Effector CD4-positive, alpha-beta T cell (primary cell): ENCODE data around the gene OR13D1. TPM values are rescaled to one million over a fixed set of nuclear protein-coding genes. Genes with fewer than 3 reads are reported as not detected.
A peak's percentile ranks its signal among the peaks of the same experiment; 100 is the strongest.
"Not testable (repeated sequence)": the region's sequence is repeated elsewhere in the genome, so short reads cannot be mapped to it uniquely, and the experiment has no call there.

Experiments
- DNase-seq: peaks from one replicate; pipeline ENCODE4 v3.0.0-alpha.2; 2020
- total RNA-seq: gene quantifications from one replicate; lab custom pipeline; 2026; lab: John Stamatoyannopoulos, UW

Gene OR13D1
- not detected for total RNA-seq

GRCh38 chr9:104694218-104694617 lies at the start of gene OR13D1:
Gene OR13D1 (plus strand): TSS chr9:104694518. CDS start chr9:104694518, 0 bp downstream.
- DNase-seq = no peak

DNA sequence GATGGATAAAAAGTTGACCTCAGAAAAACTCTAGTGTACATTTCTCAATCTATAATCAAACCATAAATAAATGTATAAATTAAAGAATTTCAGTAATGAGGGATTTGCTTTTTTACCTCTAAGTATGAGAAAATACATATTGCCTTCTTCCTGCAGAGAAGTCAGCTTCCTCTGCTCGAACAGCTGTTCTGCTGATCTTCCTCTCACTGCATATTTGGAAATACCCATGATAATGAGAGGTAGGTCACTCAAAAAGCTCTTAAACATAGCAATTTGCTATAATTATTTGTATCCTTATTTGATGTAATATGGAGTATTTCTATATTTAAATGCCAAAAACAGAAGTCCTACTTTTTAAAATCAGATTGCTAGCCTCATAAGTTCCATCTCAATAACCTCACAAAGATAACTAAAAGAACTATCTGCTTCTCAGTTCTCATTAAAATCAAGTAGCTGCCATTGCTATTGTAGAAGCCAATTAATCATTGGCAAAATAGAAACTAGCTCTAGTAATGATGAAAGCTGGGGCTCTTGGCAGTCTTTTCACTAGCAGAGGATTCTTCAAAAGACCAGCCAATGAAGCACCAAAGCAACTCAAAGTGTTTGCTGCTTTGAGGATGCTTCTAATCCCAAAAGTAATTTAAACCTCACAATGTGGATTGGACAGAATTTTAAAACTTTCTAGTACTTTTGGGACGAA lies 35.7 kb upstream of the OR13D1 start:
- no peak for DNase-seq

- DNase-seq = no peak
Observed at GRCh38 chr9:104675611-104676010, 18.7 kb upstream of the OR13D1 start.

DNA sequence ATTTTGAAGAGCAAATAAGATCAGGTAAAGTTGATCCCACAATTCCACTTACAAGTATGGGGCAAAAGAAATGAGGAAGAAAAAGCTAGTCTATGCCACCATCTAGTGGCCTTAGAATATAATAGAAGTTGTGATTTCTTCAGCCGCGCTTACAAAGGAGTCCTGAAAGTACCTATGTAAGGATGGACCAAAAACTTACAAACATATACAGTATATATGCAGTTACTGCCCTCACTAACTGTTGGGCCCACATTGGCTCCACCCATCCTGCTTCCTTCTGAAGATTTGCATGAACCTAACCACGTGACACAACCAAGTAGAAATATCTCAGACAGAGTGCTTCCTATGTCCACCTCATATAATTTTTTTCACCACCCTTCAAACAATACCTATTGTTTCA lies 11.7 kb upstream of the OR13D1 start:
- no peak for DNase-seq

- DNase-seq = no peak
Observed at GRCh38 chr9:104686081-104686480, 8.2 kb upstream of the OR13D1 start.

DNA sequence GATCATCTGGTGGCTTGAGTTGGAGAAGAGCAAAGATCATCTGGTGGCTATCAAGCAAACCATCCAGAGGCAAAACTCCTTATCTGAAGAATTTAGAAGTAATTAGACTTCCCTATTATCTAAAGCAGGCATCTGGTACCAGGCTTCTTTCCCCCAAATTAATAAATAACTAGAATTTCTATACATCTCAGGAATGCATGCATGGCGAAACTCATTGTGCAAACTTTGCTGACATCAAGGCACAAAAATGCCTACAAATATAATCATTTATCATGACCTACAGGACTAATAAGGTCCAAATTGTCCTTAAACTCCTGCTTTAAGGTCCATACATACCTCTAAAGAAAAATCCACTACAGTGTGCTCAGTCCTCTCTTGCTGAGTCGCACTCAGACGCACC lies 6.0 kb downstream of the OR13D1 start:
- DNase-seq = no peak

DNA sequence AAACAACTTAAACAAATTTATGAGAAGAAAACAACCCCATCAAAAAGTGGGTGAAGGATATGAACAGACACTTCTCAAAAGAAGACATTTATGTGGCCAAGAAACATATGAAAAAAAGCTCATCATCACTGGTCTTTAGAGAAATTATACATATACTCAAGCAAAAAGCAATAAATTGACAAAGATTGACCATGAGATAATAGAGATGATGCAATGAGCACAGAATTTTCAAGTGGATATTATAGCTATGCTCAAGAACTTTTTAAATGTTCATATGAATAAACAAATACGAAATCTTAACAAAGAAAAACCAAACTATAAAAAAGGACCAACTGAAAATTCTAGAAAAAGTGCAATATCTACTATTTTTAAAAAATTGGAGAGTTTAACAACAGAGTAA lies 14.4 kb downstream of the OR13D1 start:
- not testable (repeated sequence) for DNase-seq

- DNase-seq = no peak
Observed at GRCh38 chr9:104711604-104712003, 17.3 kb downstream of the OR13D1 start.

- DNase-seq = no peak
Observed at GRCh38 chr9:104725014-104725413, 30.7 kb downstream of the OR13D1 start.

DNA sequence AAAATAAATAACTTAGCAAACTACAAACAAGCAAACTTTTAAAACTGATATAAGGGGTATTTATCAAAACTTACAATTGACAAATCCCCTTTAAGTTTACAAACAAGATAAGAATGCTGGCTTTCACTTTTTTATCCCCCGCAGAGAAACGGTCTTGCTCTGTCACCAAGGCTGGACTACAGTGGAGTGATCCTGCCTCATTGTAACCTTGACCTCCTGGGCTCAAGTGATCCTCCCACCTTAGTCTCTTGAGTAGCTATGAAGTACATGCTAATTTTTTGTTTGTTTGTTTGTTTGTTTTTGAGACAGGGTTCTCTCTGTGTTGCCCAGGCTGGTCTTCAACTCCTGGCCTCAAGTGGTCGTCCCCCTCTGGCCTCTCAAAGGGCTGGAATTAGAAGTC lies 44.1 kb downstream of the OR13D1 start:
- DNase-seq = no peak

- DNase-seq = no peak
Observed at GRCh38 chr9:104740621-104741020, 46.3 kb downstream of the OR13D1 start.

- DNase-seq = peak; percentile 28
Observed at GRCh38 chr9:104743376-104743985, 49.2 kb downstream of the OR13D1 start.
